Sigmoid colon (tissue), 4 donors: ENCODE results near the gene ITGA5.

Experiments
- CTCF ChIP-seq, 4 experiments: fragments of 450-650 bp in 3 of 4; fragments of 200-600 bp in 1 of 4; IDR thresholded peaks; one replicate each; pipeline ENCODE4 v1.5.1; 2016 to 2019; ENCODE audit warnings: antibody characterized with exemption in 4 of 4, mild to moderate bottlenecking in 3 of 4, moderate library complexity in 2 of 4
- EP300 ChIP-seq, 4 donors: sonication (generic); formaldehyde crosslinking; IDR thresholded peaks; one replicate each; pipeline ENCODE4 v1.6.1; 2017; ENCODE audit warnings: antibody characterized with exemption in 4 of 4
- POLR2A ChIP-seq, 2 donors: fragments of 450-650 bp; IDR thresholded peaks; one replicate each; pipeline ENCODE4 v1.6.1; 2016; ENCODE audit warnings: antibody characterized with exemption in 2 of 2, mild to moderate bottlenecking in 2 of 2, moderate library complexity in 2 of 2

DNA sequence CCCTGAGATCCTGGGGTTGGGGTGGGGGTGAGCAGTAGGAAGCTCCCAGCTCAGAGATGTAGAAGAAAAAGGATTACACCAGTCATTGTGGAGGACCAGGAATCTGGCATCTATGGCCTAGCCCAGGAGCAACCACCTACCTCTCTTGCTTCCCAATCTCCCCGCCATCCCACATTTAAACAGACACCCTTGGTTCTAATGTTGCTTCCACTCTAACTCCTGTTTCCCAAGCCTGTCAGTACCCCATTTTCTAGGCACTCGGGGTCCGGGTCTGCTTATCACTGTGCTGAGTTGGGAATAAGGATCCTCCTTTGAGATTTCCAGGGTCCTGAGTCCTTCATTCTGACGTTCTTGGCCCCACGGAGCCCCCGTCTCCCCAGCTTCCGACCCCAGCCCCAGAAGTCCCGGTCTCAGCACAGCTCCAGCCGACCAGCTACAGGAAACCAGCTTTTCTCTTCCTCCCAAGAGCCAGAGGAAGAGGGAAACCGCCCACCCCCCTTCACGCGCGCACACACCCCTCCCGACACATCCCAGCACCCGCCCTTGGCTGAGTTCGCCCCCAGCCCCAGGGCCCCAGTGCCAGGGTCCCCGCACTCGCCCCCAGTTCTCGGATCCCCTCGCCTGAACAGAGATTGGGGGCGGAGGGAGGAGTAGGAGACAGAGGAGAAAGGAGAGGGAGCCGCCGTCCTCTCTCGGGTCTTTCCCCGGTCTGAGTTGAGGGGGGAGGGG lies 1.2 kb downstream of the ITGA5 start:
- TF ChIP-seq CTCF (IDR thresholded peaks at IDR 0.05) (no peak), EP300 (IDR thresholded peaks at IDR 0.05) (no peak), POLR2A (IDR thresholded peaks at IDR 0.05) (no peak)
